Right renal cortex interstitium (tissue), 3 donors: ENCODE results near the gene KIDINS220. TPM values are rescaled to one million over a fixed set of nuclear protein-coding genes. Genes with fewer than 3 reads are reported as not detected.

Experiments used
- polyA plus RNA-seq, 3 donors: library from polyadenylated mRNA; unstranded; fragments of 120-200 nt; gene quantifications; one replicate each; pipeline ENCODE4 v1.2.1, GENCODE V29; 2013; ENCODE audit not compliant: insufficient read length in 3 of 3

The KIDINS220 gene
- polyA plus RNA-seq, 3 donors: 84.2 to 101 (median 94.5) TPM

Other genes with a start within 250 kb of the KIDINS220 start
- 100 to 1,000 TPM; 297 to 325 (median 312) TPM for gene ID2, start 155.6 kb downstream of the KIDINS220 start, polyA plus RNA-seq
- gene MBOAT2, start 166.1 kb upstream of the KIDINS220 start, polyA plus RNA-seq: 10 to 100 TPM; 61.2 to 69.5 (median 67.4) TPM